Liver (tissue), 9 donors: ENCODE results near the gene KRTAP5-3. TPM values are rescaled to one million over a fixed set of nuclear protein-coding genes. Genes with fewer than 3 reads are reported as not detected.

ENCODE experiments used
- DNase-seq: peaks from one replicate; pipeline ENCODE4 v3.0.0-alpha.2; 2017; ENCODE audit warnings: low spot score
- H3K27ac ChIP-seq, 2 donors: one replicate each; pipeline ENCODE4 v1.7.0; 2013; ENCODE audit warnings: inconsistent platforms in 2 of 2, low read length in 2 of 2, control low read depth in 1 of 2, low read depth in 1 of 2, mild to moderate bottlenecking in 1 of 2
- H3K27me3 ChIP-seq, 4 donors: one replicate each; pipeline versions ENCODE4 v1.6.1 to v1.7.0; 2013; ENCODE audit warnings: low read length in 3 of 4, inconsistent platforms in 1 of 4, mild to moderate bottlenecking in 1 of 4, moderate library complexity in 1 of 4; ENCODE audit not compliant: control insufficient read depth in 4 of 4, insufficient read depth in 4 of 4
- H3K36me3 ChIP-seq, 4 donors: one replicate each; pipeline versions ENCODE4 v1.6.1 to v1.7.0; 2013; ENCODE audit warnings: low read length in 3 of 4, mild to moderate bottlenecking in 3 of 4, low read depth in 1 of 4, moderate library complexity in 1 of 4; ENCODE audit not compliant: control insufficient read depth in 4 of 4, insufficient read depth in 3 of 4
- H3K4me1 ChIP-seq, 4 donors: one replicate each; pipeline versions ENCODE4 v1.6.1 to v1.7.0; 2013; ENCODE audit warnings: low read length in 3 of 4, mild to moderate bottlenecking in 3 of 4, moderate library complexity in 1 of 4; ENCODE audit not compliant: control insufficient read depth in 4 of 4, insufficient read depth in 4 of 4
- H3K4me3 ChIP-seq, 3 donors: one replicate each; pipeline versions ENCODE4 v1.6.1 to v1.7.0; 2013; ENCODE audit warnings: low read length in 3 of 3, control low read depth in 1 of 3, low read depth in 1 of 3, mild to moderate bottlenecking in 1 of 3
- H3K9ac ChIP-seq, 2 donors: one replicate each; pipeline ENCODE4 v1.7.0; 2013; ENCODE audit warnings: low read length in 2 of 2, mild to moderate bottlenecking in 2 of 2, moderate library complexity in 2 of 2, control low read depth in 1 of 2, low read depth in 1 of 2
- H3K9me3 ChIP-seq, 4 donors: one replicate each; pipeline versions ENCODE4 v1.6.1 to v1.7.0; 2013; ENCODE audit warnings: low read length in 3 of 4; ENCODE audit not compliant: control insufficient read depth in 4 of 4
- ATF3 ChIP-seq: IDR thresholded peaks from 2 replicates; pipeline ENCODE4 v1.6.1; 2016; ENCODE audit warnings: antibody characterized with exemption
- CTCF ChIP-seq: fragments of 150-350 bp; IDR thresholded peaks from 2 replicates; pipeline ENCODE4 v1.5.1; 2017; ENCODE audit warnings: improper control_type of control experiment, low read depth, low read length; ENCODE audit not compliant: missing input control
- EGR1 ChIP-seq, 2 donors: IDR thresholded peaks; 2 replicates each; pipeline ENCODE4 v1.6.1; 2016 to 2018; ENCODE audit warnings: antibody characterized with exemption in 2 of 2, low read depth in 2 of 2
- FOXA1 ChIP-seq: IDR thresholded peaks from 2 replicates; pipeline ENCODE4 v1.6.1; 2016; ENCODE audit warnings: antibody characterized with exemption
- FOXA2 ChIP-seq: IDR thresholded peaks from 2 replicates; pipeline ENCODE4 v1.6.1; 2016; ENCODE audit warnings: antibody characterized with exemption
- GABPA ChIP-seq, 2 donors: IDR thresholded peaks in 1 of 2; conservative IDR thresholded peaks in 1 of 2; 2 replicates each; pipeline ENCODE4 v1.6.1; 2016; ENCODE audit warnings: antibody characterized with exemption in 2 of 2, mild to moderate bottlenecking in 1 of 2, moderate library complexity in 1 of 2
- HNF4A ChIP-seq, 2 donors: conservative IDR thresholded peaks; 2 replicates each; pipeline ENCODE4 v1.6.1; 2016; ENCODE audit warnings: antibody characterized with exemption in 2 of 2, mild to moderate bottlenecking in 2 of 2
- HNF4G ChIP-seq: IDR thresholded peaks from 2 replicates; pipeline ENCODE4 v1.6.1; 2016; ENCODE audit warnings: antibody characterized with exemption
- JUND ChIP-seq, 2 donors: IDR thresholded peaks; 2 replicates each; pipeline ENCODE4 v1.6.1; 2016; ENCODE audit warnings: antibody characterized with exemption in 2 of 2
- MAX ChIP-seq: IDR thresholded peaks from 2 replicates; pipeline ENCODE4 v1.6.1; 2016; ENCODE audit warnings: antibody characterized with exemption
- NR2F2 ChIP-seq: IDR thresholded peaks from 2 replicates; pipeline ENCODE4 v1.6.1; 2016; ENCODE audit warnings: antibody characterized with exemption
- RAD21 ChIP-seq, 2 donors: IDR thresholded peaks; 2 replicates each; pipeline ENCODE4 v1.6.1; 2016; ENCODE audit warnings: antibody characterized with exemption in 2 of 2, mild to moderate bottlenecking in 2 of 2
- REST ChIP-seq: IDR thresholded peaks from 2 replicates; pipeline ENCODE4 v1.6.1; 2016; ENCODE audit warnings: antibody characterized with exemption, mild to moderate bottlenecking
- RXRA ChIP-seq, 2 donors: IDR thresholded peaks; 2 replicates each; pipeline ENCODE4 v1.6.1; 2017 to 2018; ENCODE audit warnings: antibody characterized with exemption in 2 of 2, mild to moderate bottlenecking in 1 of 2
- SP1 ChIP-seq: IDR thresholded peaks from 2 replicates; pipeline ENCODE4 v1.6.1; 2018; ENCODE audit warnings: antibody characterized with exemption, mild to moderate bottlenecking
- TAF1 ChIP-seq: conservative IDR thresholded peaks from 2 replicates; pipeline ENCODE4 v1.6.1; 2016; ENCODE audit warnings: antibody characterized with exemption, mild to moderate bottlenecking
- YY1 ChIP-seq: IDR thresholded peaks from 2 replicates; pipeline ENCODE4 v1.6.1; 2016; ENCODE audit warnings: antibody characterized with exemption, mild to moderate bottlenecking
- ZBTB33 ChIP-seq: IDR thresholded peaks from 2 replicates; pipeline ENCODE4 v1.6.1; 2016; ENCODE audit warnings: antibody characterized with exemption
- WGBS: extraction: QIAGEN DNeasy Blood & Tissue Kit; methylation state at CpG from one replicate; pipeline ENCODE4 v1.1.7; 2013; 5-methylcytosine and 5-hydroxymethylcytosine counted together
- polyA plus RNA-seq, 2 donors: library from polyadenylated mRNA; stranded (reverse) in 1 of 2; unstranded in 1 of 2; fragments of 200-250 nt in 1 of 2; fragments of >200 nt in 1 of 2; fragmentation: Nextera tagmentation in 1 of 2; extraction: Ambion mirVana in 1 of 2; gene quantifications; one replicate each; pipeline versions ENCODE4 v1.2.1 to v1.2.3, GENCODE V29; 2013 to 2015
- total RNA-seq, 2 donors: library from RNA; depleted of rRNA; stranded (reverse); fragments of >200 nt; gene quantifications; one replicate each; pipeline ENCODE4 v1.2.3, GENCODE V29; 2014
- donor health status: healthy.
- donor health status: healthy.
- donor health status: healthy.
- donor health status: healthy.
- donor health status: healthy.

KRTAP5-3 gene
- total and polyA plus RNA-seq, 4 donors, result not detected

GRCh38 chr11:1597994-1598380 lies 10.3 kb downstream of the KRTAP5-3 start, which contains the start of gene KRTAP5-2:
Gene KRTAP5-2, minus strand, starts transcription at chr11:1598294. Its CDS starts 44 bp downstream, at chr11:1598250.
- Histone ChIP-seq H3K36me3 (no peaks in the 10 kb centered on the region), H3K27ac (no peak within 1 kb of the TSS), H3K9ac (no peak within 1 kb of the TSS), H3K4me1 (peaks cover 0 to 5% (median 0%) of the 10 kb centered on the region in 4 donors), H3K27me3 (no peaks in the 10 kb centered on the region), H3K9me3 (no peaks in the 10 kb centered on the region), H3K4me3 (no peak within 1 kb of the TSS)
- TF ChIP-seq YY1 (no peak), SP1 (no peak), RAD21 (IDR thresholded peaks at IDR 0.05) (no peak), NR2F2 (no peak), CTCF (no peak), RXRA (IDR thresholded peaks at IDR 0.05) (no peak), FOXA2 (no peak), HNF4A (conservative IDR thresholded peaks at IDR 0.05) (no peak), TAF1 (no peak), FOXA1 (no peak), ZBTB33 (no peak), REST (no peak), EGR1 (IDR thresholded peaks at IDR 0.05; ENCODE audit: low read depth in 2 of 2) (no peak), GABPA (IDR thresholded peaks at IDR 0.05 in 1 of 2, conservative IDR thresholded peaks at IDR 0.05 in 1 of 2) (no peak), MAX (no peak), HNF4G (no peak), ATF3 (no peak), JUND (IDR thresholded peaks at IDR 0.05) (no peak)
- 72% methylated on average over 4 of the region's 4 CpGs for WGBS
- DNase-seq, result no peak
